Activated naive CD8-positive, alpha-beta T cell (primary cell): ENCODE measurements around the gene RGS6.

ENCODE experiments used
- H3K27ac Mint-ChIP-seq: one replicate; pipeline ENCODE4 v1.8.0; 2021; ENCODE audit warnings: mixed read lengths
- H3K27me3 Mint-ChIP-seq: one replicate; pipeline ENCODE4 v1.8.0; 2021; ENCODE audit warnings: mixed read lengths
- H3K36me3 Mint-ChIP-seq: one replicate; pipeline ENCODE4 v1.8.0; 2021; ENCODE audit warnings: mixed read lengths
- H3K4me1 Mint-ChIP-seq: one replicate; pipeline ENCODE4 v1.8.0; 2021; ENCODE audit warnings: low read depth, mixed read lengths
- H3K4me3 Mint-ChIP-seq: one replicate; pipeline ENCODE4 v1.8.0; 2021; ENCODE audit warnings: mild to moderate bottlenecking, mixed read lengths
- H3K9me3 Mint-ChIP-seq: one replicate; pipeline ENCODE4 v1.8.0; 2021; ENCODE audit warnings: low read depth, mixed read lengths

The RGS6 gene

GRCh38 chr14:72061718-72062117, 129.5 kb downstream of the RGS6 start:
- H3K4me1 Mint-ChIP-seq: no peaks in the 10 kb centered on the region
- no peak overlapping the region for H3K27ac Mint-ChIP-seq
- H3K27me3 Mint-ChIP-seq: peaks cover 2% of the 10 kb centered on the region
- no peak overlapping the region for H3K4me3 Mint-ChIP-seq
- no peaks in the 10 kb centered on the region for H3K9me3 Mint-ChIP-seq
- H3K36me3 Mint-ChIP-seq: no peaks in the 10 kb centered on the region

DNA sequence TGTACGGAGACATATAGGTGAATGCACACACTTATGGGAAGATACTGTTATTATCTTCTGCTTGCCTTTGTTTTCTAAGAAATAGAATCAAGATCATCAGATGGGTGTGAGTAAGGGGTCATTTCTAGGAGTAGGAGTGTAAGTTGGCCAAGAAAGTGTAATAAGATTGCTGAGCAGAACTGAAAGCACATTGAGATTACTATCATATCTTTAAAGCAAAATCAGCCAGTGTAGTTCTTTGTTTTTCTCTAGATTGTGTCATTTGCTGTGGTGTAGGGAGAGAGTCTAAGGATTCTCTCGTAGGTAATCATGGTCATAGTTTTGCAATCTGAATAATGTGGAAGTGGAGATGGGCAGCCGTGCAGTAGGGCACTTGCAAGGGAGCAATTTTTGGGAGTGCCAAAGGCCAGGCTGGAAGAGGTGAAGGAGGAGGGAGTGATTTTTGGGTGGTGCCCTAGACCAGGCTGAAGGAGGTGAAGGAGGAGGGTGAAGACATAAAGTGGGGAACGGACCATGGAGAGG, 131.6 kb downstream of the RGS6 start:
- no peak overlapping the region for H3K4me3 Mint-ChIP-seq
- H3K27me3 Mint-ChIP-seq: peaks cover 2% of the 10 kb centered on the region
- no peaks in the 10 kb centered on the region for H3K4me1 Mint-ChIP-seq
- H3K27ac Mint-ChIP-seq: no peak overlapping the region
- no peaks in the 10 kb centered on the region for H3K9me3 Mint-ChIP-seq
- no peaks in the 10 kb centered on the region for H3K36me3 Mint-ChIP-seq

DNA sequence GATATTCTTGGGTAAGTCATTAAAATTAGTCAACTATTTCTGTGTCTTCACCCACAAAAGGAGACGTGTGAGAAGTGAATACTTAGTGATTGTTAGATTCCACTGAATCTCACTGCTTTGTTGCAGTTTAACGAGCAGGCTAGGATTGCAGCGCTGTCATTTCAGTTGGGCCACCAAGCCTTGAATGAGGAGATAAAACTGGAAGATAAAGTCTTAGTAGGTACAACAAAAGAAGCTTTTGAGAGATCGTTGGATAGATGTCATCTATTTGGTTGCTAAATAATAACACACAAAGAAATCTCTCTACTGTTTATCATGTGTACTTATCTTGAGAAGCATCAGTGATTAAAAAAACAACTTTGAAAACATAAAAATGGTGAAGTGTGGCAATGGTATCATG, 132.3 kb downstream of the RGS6 start:
- Mint-ChIP-seq H3K36me3 (no peaks in the 10 kb centered on the region), H3K27ac (no peak overlapping the region), H3K9me3 (no peaks in the 10 kb centered on the region), H3K4me3 (no peak overlapping the region), H3K4me1 (no peaks in the 10 kb centered on the region), H3K27me3 (peaks cover 2% of the 10 kb centered on the region)

- no peak overlapping the region for H3K27ac Mint-ChIP-seq
- no peaks in the 10 kb centered on the region for H3K9me3 Mint-ChIP-seq
- no peaks in the 10 kb centered on the region for H3K4me1 Mint-ChIP-seq
- no peaks in the 10 kb centered on the region for H3K27me3 Mint-ChIP-seq
- no peaks in the 10 kb centered on the region for H3K36me3 Mint-ChIP-seq
- no peak overlapping the region for H3K4me3 Mint-ChIP-seq
These were observed 138.2 kb downstream of the RGS6 start for GRCh38 chr14:72070458-72070857.

DNA sequence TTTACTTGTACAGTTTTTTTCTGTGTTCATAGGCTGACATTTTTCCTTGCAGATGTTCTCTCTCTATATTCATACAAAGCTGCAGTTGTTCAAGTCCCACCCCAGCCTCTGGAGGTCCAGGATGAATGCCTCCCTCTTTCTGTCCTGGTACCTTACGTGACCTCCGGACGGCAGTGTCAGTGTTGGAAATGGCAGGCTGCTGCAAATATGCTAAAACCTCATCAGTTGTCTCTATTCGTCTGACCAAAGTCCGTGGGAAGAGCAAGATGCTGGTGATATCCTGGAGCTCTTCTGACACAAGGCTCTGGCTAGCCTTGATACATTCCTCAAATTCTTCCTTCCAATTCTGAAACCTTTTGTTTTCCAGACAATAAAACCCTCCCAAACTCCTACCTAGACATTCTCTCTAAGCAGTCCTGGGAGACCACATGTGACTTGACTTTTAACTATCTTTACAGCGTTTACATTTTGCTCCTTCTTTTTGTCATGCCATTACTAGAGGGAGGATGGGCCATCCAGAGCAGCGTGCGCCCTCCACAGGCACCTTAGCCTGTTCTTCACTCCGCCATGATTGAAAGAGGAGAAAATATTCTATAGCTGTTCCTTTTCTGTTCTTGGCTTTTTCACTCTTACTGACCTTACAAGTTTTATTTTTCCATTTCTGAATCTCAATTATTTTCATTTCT, 143.6 kb downstream of the RGS6 start:
- Mint-ChIP-seq H3K4me1 (no peaks in the 10 kb centered on the region), H3K27ac (no peak overlapping the region), H3K27me3 (no peaks in the 10 kb centered on the region), H3K36me3 (no peaks in the 10 kb centered on the region), H3K9me3 (no peaks in the 10 kb centered on the region), H3K4me3 (no peak overlapping the region)

- Mint-ChIP-seq H3K4me3 (no peak overlapping the region), H3K36me3 (no peaks in the 10 kb centered on the region), H3K9me3 (no peaks in the 10 kb centered on the region), H3K27me3 (peaks cover 4% of the 10 kb centered on the region), H3K4me1 (no peaks in the 10 kb centered on the region), H3K27ac (no peak overlapping the region)
These were observed 148.9 kb downstream of the RGS6 start for GRCh38 chr14:72081137-72081536.

GRCh38 chr14:72084935-72085334, 152.7 kb downstream of the RGS6 start:
- H3K9me3 Mint-ChIP-seq: no peaks in the 10 kb centered on the region
- H3K27me3 Mint-ChIP-seq: peaks cover 4% of the 10 kb centered on the region
- H3K4me3 Mint-ChIP-seq: no peak overlapping the region
- no peak overlapping the region for H3K27ac Mint-ChIP-seq
- H3K36me3 Mint-ChIP-seq: no peaks in the 10 kb centered on the region
- no peaks in the 10 kb centered on the region for H3K4me1 Mint-ChIP-seq

DNA sequence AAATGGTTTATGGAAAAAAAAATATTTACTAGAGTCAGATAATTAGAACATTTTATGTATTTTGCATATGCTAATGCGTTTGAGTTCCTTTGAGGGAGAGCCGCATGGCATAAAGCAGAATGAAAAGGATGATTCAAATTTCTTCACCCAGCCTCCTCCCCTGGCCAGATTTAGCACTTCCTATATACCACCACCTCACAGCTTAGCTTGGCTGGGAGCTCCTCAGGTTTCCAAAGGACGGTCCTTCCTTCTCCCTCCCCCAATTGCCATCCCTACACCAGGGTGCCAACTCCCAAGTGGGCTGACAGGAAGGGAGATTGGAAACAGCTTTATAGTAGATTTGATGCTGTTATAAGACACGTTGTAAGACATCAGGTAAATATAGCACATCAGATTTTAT, 157.4 kb downstream of the RGS6 start:
- Mint-ChIP-seq H3K27ac (no peak overlapping the region), H3K27me3 (peaks cover 7% of the 10 kb centered on the region), H3K4me3 (no peak overlapping the region), H3K4me1 (no peaks in the 10 kb centered on the region), H3K36me3 (no peaks in the 10 kb centered on the region), H3K9me3 (no peaks in the 10 kb centered on the region)

- no peaks in the 10 kb centered on the region for H3K36me3 Mint-ChIP-seq
- no peak overlapping the region for H3K4me3 Mint-ChIP-seq
- H3K27ac Mint-ChIP-seq: no peak overlapping the region
These were observed 162.8 kb downstream of the RGS6 start for GRCh38 chr14:72094844-72095582.

DNA sequence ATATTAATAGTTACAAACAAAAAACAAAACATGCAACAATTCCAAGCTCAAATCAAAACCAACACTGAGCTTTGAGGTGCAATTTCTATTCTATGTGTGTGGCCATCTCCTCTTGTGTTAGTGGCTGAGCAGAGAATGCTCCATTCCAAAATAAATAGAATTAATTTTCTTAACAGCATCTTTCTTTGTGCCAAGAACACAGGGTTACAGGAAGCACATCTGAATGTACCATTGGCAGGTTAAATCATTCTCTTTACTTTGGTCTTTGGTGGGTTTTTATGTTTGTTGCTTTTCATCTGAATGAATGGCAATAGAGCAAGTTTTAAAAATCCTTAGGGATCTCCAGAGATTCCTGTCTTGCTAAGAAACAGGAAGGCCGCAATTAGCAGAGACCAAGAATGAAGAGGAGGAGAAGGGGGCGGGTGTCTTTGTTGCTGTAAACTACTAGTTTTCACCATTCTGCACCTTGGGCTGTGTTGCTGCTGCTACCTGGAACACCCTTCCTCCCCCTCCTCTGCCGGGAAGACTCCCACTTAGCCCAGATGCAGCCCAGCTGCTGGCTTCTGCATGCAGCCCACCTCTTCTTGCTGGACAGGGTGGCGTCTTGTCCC, 165.0 kb downstream of the RGS6 start:
- no peak overlapping the region for H3K4me3 Mint-ChIP-seq
- H3K9me3 Mint-ChIP-seq: no peaks in the 10 kb centered on the region
- H3K27me3 Mint-ChIP-seq: peaks cover 17% of the 10 kb centered on the region
- H3K4me1 Mint-ChIP-seq: no peaks in the 10 kb centered on the region
- H3K36me3 Mint-ChIP-seq: no peaks in the 10 kb centered on the region
- H3K27ac Mint-ChIP-seq: no peak overlapping the region

More at GRCh38 chr14:72094844-72095582, 162.8 kb downstream of the RGS6 start:
- Mint-ChIP-seq H3K9me3 (no peaks in the 10 kb centered on the region), H3K4me1 (no peaks in the 10 kb centered on the region), H3K27me3 (peaks cover 17% of the 10 kb centered on the region)

DNA sequence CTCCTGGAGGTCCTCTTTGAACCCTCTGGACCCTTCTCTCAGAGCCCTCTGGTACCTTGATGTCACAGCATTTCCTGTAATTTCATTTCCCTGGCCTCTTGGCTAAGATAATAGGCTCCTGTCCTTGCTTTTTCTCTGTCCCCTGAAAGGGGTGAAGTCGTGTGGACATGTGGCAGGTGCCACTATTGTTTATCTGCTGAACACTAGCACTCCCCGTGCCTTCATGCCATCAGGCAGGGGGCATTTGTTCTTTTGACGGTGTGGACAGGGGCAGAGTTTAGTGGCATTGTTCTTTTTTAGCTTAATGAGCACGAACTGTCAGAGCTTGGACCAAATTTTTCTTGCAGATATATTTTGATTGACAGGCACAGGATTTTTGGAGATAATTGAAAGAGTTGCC, 166.0 kb downstream of the RGS6 start:
- Mint-ChIP-seq H3K27me3 (peaks cover 17% of the 10 kb centered on the region), H3K4me1 (no peaks in the 10 kb centered on the region)

GRCh38 chr14:72099566-72099965, 167.3 kb downstream of the RGS6 start:
- no peaks in the 10 kb centered on the region for H3K4me1 Mint-ChIP-seq
- no peaks in the 10 kb centered on the region for H3K9me3 Mint-ChIP-seq
- H3K27ac Mint-ChIP-seq: no peak overlapping the region
- H3K27me3 Mint-ChIP-seq: peaks cover 14% of the 10 kb centered on the region
- H3K4me3 Mint-ChIP-seq: no peak overlapping the region
- H3K36me3 Mint-ChIP-seq: no peaks in the 10 kb centered on the region

More for the DNA sequence above, 166.0 kb downstream of the RGS6 start:
- no peaks in the 10 kb centered on the region for H3K9me3 Mint-ChIP-seq
- H3K4me3 Mint-ChIP-seq: no peak overlapping the region
- H3K27ac Mint-ChIP-seq: no peak overlapping the region
- no peaks in the 10 kb centered on the region for H3K36me3 Mint-ChIP-seq

GRCh38 chr14:72104011-72104613, 171.9 kb downstream of the RGS6 start:
- no peak overlapping the region for H3K27ac Mint-ChIP-seq
- H3K36me3 Mint-ChIP-seq: no peaks in the 10 kb centered on the region
- peaks cover 10% of the 10 kb centered on the region for H3K27me3 Mint-ChIP-seq
- H3K9me3 Mint-ChIP-seq: no peaks in the 10 kb centered on the region
- no peaks in the 10 kb centered on the region for H3K4me1 Mint-ChIP-seq
- H3K4me3 Mint-ChIP-seq: no peak overlapping the region

- Mint-ChIP-seq H3K27ac (no peak overlapping the region), H3K27me3 (peaks cover 7% of the 10 kb centered on the region), H3K9me3 (no peaks in the 10 kb centered on the region), H3K36me3 (no peaks in the 10 kb centered on the region), H3K4me3 (no peak overlapping the region), H3K4me1 (no peaks in the 10 kb centered on the region)
These were observed 179.7 kb downstream of the RGS6 start for GRCh38 chr14:72111911-72112310.

DNA sequence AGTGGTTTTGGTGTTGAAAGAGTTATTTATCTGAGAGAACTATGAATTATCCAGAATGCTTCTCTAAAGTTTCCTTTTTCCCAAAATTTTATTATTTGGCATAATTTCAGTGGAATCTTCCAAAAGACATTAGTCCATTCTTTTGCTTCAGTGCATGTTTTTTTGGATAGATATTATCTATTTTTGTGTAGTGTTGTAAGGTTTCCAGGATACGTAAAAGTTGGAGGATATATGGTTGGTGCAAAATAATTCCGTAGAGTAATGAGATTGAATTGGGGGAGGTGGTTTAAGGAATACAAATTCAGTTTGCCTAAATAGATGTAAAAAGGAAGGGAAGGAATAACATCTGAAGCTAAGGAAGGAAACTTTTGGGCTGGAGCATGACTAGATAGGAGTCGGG, 186.6 kb downstream of the RGS6 start:
- Mint-ChIP-seq H3K27me3 (peaks cover 2% of the 10 kb centered on the region), H3K9me3 (no peaks in the 10 kb centered on the region), H3K36me3 (no peaks in the 10 kb centered on the region), H3K27ac (no peak overlapping the region), H3K4me3 (no peak overlapping the region), H3K4me1 (no peaks in the 10 kb centered on the region)
